ENCODE measurements around the gene SLC24A3. TPM values are rescaled to one million over a fixed set of nuclear protein-coding genes. Genes with fewer than 3 reads are reported as not detected.

Gene SLC24A3
- polyA plus RNA-seq, 1 experiment, result 1.7 TPM

- no peaks in the 10 kb centered on the region for H3K27me3 ChIP-seq (ENCODE audit: control insufficient read depth, insufficient read depth, low read length)
- H3K4me3 ChIP-seq (ENCODE audit: low read depth, low read length), result no peak overlapping the region
- no peak for TF ChIP-seq CTCF (IDR thresholded peaks at IDR 0.05; ENCODE audit: insufficient read depth, low read depth, low read length)
- no peak for DNase-seq (ENCODE audit: low read depth)
- no peaks in the 10 kb centered on the region for H3K36me3 ChIP-seq (ENCODE audit: control insufficient read depth, insufficient read depth, low read length)
- ChIA-PET CTCF (no interaction called here), POLR2A (no interaction called here)
Measured at GRCh38 chr20:19336631-19337030, 124.2 kb downstream of the SLC24A3 start.

- CTCF ChIA-PET, result interaction anchor here (0.8 kb wide), 1 partner anchor 37 kb away, joined by 3 read pairs; no protein-coding TSS in a partner anchor
- DNase-seq (ENCODE audit: low read depth), result no peak
- POLR2A ChIA-PET, result no interaction called here
- TF ChIP-seq CTCF (IDR thresholded peaks at IDR 0.05; ENCODE audit: insufficient read depth, low read depth, low read length), result no peak
- Histone ChIP-seq H3K36me3 (ENCODE audit: control insufficient read depth, insufficient read depth, low read length) (no peaks in the 10 kb centered on the region), H3K27me3 (ENCODE audit: control insufficient read depth, insufficient read depth, low read length) (no peaks in the 10 kb centered on the region), H3K4me3 (ENCODE audit: low read depth, low read length) (no peak overlapping the region)
Measured at GRCh38 chr20:19338380-19338779, 125.9 kb downstream of the SLC24A3 start.

- Histone ChIP-seq H3K4me3 (ENCODE audit: low read depth, low read length) (no peak overlapping the region), H3K27me3 (ENCODE audit: control insufficient read depth, insufficient read depth, low read length) (no peaks in the 10 kb centered on the region), H3K36me3 (ENCODE audit: control insufficient read depth, insufficient read depth, low read length) (no peaks in the 10 kb centered on the region)
- no peak for DNase-seq (ENCODE audit: low read depth)
- CTCF ChIA-PET, result interaction anchor here (0.8 kb wide), 1 partner anchor 38 kb away, joined by 3 read pairs; no protein-coding TSS in a partner anchor
- TF ChIP-seq CTCF (IDR thresholded peaks at IDR 0.05; ENCODE audit: insufficient read depth, low read depth, low read length), result no peak
- POLR2A ChIA-PET, result no interaction called here
Measured at GRCh38 chr20:19338960-19339359, 126.5 kb downstream of the SLC24A3 start.

- CTCF ChIA-PET, result no interaction called here
- H3K27me3 ChIP-seq (ENCODE audit: control insufficient read depth, insufficient read depth, low read length), result no peaks in the 10 kb centered on the region
- H3K4me3 ChIP-seq (ENCODE audit: low read depth, low read length), result no peak overlapping the region
- POLR2A ChIA-PET, result no interaction called here
- no peaks in the 10 kb centered on the region for H3K36me3 ChIP-seq (ENCODE audit: control insufficient read depth, insufficient read depth, low read length)
- no peak for DNase-seq (ENCODE audit: low read depth)
- TF ChIP-seq CTCF (IDR thresholded peaks at IDR 0.05; ENCODE audit: insufficient read depth, low read depth, low read length), result no peak
Measured at GRCh38 chr20:19341348-19342053, 129.1 kb downstream of the SLC24A3 start.

- ChIA-PET CTCF (no interaction called here), POLR2A (no interaction called here)
- no peak overlapping the region for H3K4me3 ChIP-seq (ENCODE audit: low read depth, low read length)
- no peaks in the 10 kb centered on the region for H3K36me3 ChIP-seq (ENCODE audit: control insufficient read depth, insufficient read depth, low read length)
- no peak for TF ChIP-seq CTCF (IDR thresholded peaks at IDR 0.05; ENCODE audit: insufficient read depth, low read depth, low read length)
- H3K27me3 ChIP-seq (ENCODE audit: control insufficient read depth, insufficient read depth, low read length), result no peaks in the 10 kb centered on the region
- DNase-seq (ENCODE audit: low read depth), result no peak
Measured at GRCh38 chr20:19344341-19344740, 131.9 kb downstream of the SLC24A3 start.

Measured in BJ (cell line).